Adrenal gland (tissue), 5 donors: ENCODE data around the gene WIF1.

ENCODE experiments used
- CTCF ChIP-seq, 6 experiments: fragments of 450-650 bp in 4 of 6; fragments of 200-600 bp in 2 of 6; sonication (generic) in 1 of 6; IDR thresholded peaks; 1 replicate in 5 of 6; 2 replicates in 1 of 6; pipeline versions ENCODE4 v1.5.1 to v1.8.0; 2016 to 2021; ENCODE audit warnings: antibody characterized with exemption in 6 of 6, mild to moderate bottlenecking in 2 of 6, moderate library complexity in 1 of 6
- POLR2A ChIP-seq, 2 donors: fragments of 450-650 bp; IDR thresholded peaks; one replicate each; pipeline ENCODE4 v1.6.1; 2017; ENCODE audit warnings: antibody characterized with exemption in 2 of 2, mild to moderate bottlenecking in 2 of 2, moderate library complexity in 1 of 2
- donor health status: DM: no; HTN: no; CAD: no.

GRCh38 chr12:65125975-65126374, 4.9 kb upstream of the WIF1 start:
- TF ChIP-seq CTCF (IDR thresholded peaks at IDR 0.05): no peak
- TF ChIP-seq POLR2A (IDR thresholded peaks at IDR 0.05): no peak
